Mesenchymal stem cell (in vitro differentiated cells and primary cell): Measurements from ENCODE around the gene CX3CR1.
"Not testable (repeated sequence)": the region's sequence is repeated elsewhere in the genome, so short reads cannot be mapped to it uniquely, and the experiment has no call there.

ENCODE experiments used
- DNase-seq: peaks from one replicate; pipeline ENCODE4 v3.0.0-alpha.2; 2013
- H2AFZ ChIP-seq: one replicate; pipeline ENCODE4 v1.6.1; 2013; ENCODE audit warnings: low read depth, mild to moderate bottlenecking, control low read depth, inconsistent platforms, low read length, moderate library complexity
- H2AK5ac ChIP-seq: 2 replicates; pipeline ENCODE4 v1.6.1; 2013; ENCODE audit warnings: low read length, moderate library complexity, mild to moderate bottlenecking, inconsistent platforms; ENCODE audit not compliant: severe bottlenecking
- H2BK120ac ChIP-seq: one replicate; pipeline ENCODE4 v1.6.1; 2013; ENCODE audit warnings: low read depth, mild to moderate bottlenecking, inconsistent platforms, low read length, moderate library complexity
- H2BK12ac ChIP-seq, 2 experiments: one replicate each; pipeline ENCODE4 v1.6.1; 2013; ENCODE audit warnings: inconsistent platforms in 2 of 2, low read length in 2 of 2, mild to moderate bottlenecking in 2 of 2, moderate library complexity in 2 of 2, control low read depth in 1 of 2
- H2BK15ac ChIP-seq: one replicate; pipeline ENCODE4 v1.6.1; 2013; ENCODE audit warnings: mild to moderate bottlenecking, low read depth, inconsistent platforms; ENCODE audit not compliant: poor library complexity, severe bottlenecking
- H2BK5ac ChIP-seq: 2 replicates; pipeline ENCODE4 v1.6.1; 2013; ENCODE audit warnings: low read depth, mild to moderate bottlenecking, low read length, control low read depth, inconsistent platforms; ENCODE audit not compliant: poor library complexity, severe bottlenecking
- H3K14ac ChIP-seq, 2 experiments: one replicate each; pipeline ENCODE4 v1.6.1; 2013; ENCODE audit warnings: inconsistent platforms in 2 of 2, low read length in 2 of 2, control low read depth in 1 of 2, mild to moderate bottlenecking in 1 of 2, moderate library complexity in 1 of 2
- H3K18ac ChIP-seq, 2 experiments: one replicate each; pipeline ENCODE4 v1.6.1; 2013; ENCODE audit warnings: inconsistent platforms in 2 of 2, low read length in 2 of 2, control low read depth in 1 of 2, low read depth in 1 of 2, mild to moderate bottlenecking in 1 of 2
- H3K23ac ChIP-seq, 2 experiments: one replicate each; pipeline ENCODE4 v1.6.1; 2013; ENCODE audit warnings: inconsistent platforms in 2 of 2, low read length in 2 of 2, mild to moderate bottlenecking in 2 of 2, moderate library complexity in 2 of 2, control low read depth in 1 of 2
- H3K27ac ChIP-seq: 2 replicates; pipeline ENCODE4 v1.5.1; 2013; ENCODE audit warnings: mild to moderate bottlenecking, moderate library complexity, low read length, control low read depth, inconsistent platforms; ENCODE audit not compliant: poor library complexity, severe bottlenecking
- H3K27me3 ChIP-seq, 2 experiments: 2 replicates each; pipeline versions ENCODE4 v1.6.1 to v1.7.0; 2013; ENCODE audit warnings: low read length in 2 of 2, mild to moderate bottlenecking in 2 of 2, moderate library complexity in 2 of 2, control low read depth in 1 of 2, inconsistent platforms in 1 of 2; ENCODE audit not compliant: control insufficient read depth in 1 of 2, insufficient read depth in 1 of 2
- H3K36me3 ChIP-seq, 2 experiments: 2 replicates each; pipeline versions ENCODE4 v1.6.1 to v1.7.0; 2013; ENCODE audit warnings: low read length in 2 of 2, control low read depth in 1 of 2, inconsistent platforms in 1 of 2, low read depth in 1 of 2, mild to moderate bottlenecking in 1 of 2; ENCODE audit not compliant: insufficient read depth in 2 of 2, control insufficient read depth in 1 of 2
- H3K4ac ChIP-seq, 2 experiments: one replicate each; pipeline ENCODE4 v1.6.1; 2013; ENCODE audit warnings: inconsistent platforms in 2 of 2, low read length in 2 of 2, mild to moderate bottlenecking in 2 of 2, moderate library complexity in 2 of 2, control low read depth in 1 of 2, low read depth in 1 of 2
- H3K4me1 ChIP-seq: 2 replicates; pipeline ENCODE4 v1.6.1; 2013; ENCODE audit warnings: low read depth, low read length, control low read depth; ENCODE audit not compliant: control insufficient read depth, insufficient read depth
- H3K4me2 ChIP-seq: 2 replicates; pipeline ENCODE4 v1.6.1; 2013; ENCODE audit warnings: low read length, mild to moderate bottlenecking, inconsistent platforms; ENCODE audit not compliant: poor library complexity, severe bottlenecking
- H3K4me3 ChIP-seq, 2 experiments: 2 replicates each; pipeline versions ENCODE4 v1.5.1 to v1.7.0; 2013; ENCODE audit warnings: low read length in 2 of 2, mild to moderate bottlenecking in 2 of 2, control low read depth in 1 of 2, low read depth in 1 of 2; ENCODE audit not compliant: insufficient read depth in 1 of 2
- H3K79me1 ChIP-seq: replicated peaks from 2 replicates; pipeline ENCODE4 v1.6.1; 2013; ENCODE audit warnings: mild to moderate bottlenecking, control low read depth, low read length, inconsistent platforms; ENCODE audit not compliant: poor library complexity, severe bottlenecking
- H3K9ac ChIP-seq: 2 replicates; pipeline ENCODE4 v1.7.0; 2013; ENCODE audit warnings: mild to moderate bottlenecking, low read length, moderate library complexity
- H3K9me3 ChIP-seq: 2 replicates; pipeline ENCODE4 v1.7.0; 2013; ENCODE audit warnings: mild to moderate bottlenecking, low read length; ENCODE audit not compliant: control insufficient read depth
- H4K8ac ChIP-seq: one replicate; pipeline ENCODE4 v1.6.1; 2013; ENCODE audit warnings: inconsistent platforms, mild to moderate bottlenecking, low read length, moderate library complexity
- H4K91ac ChIP-seq: one replicate; pipeline ENCODE4 v1.6.1; 2013; ENCODE audit warnings: mild to moderate bottlenecking, low read length, inconsistent platforms
- WGBS: methylation state at CpG from one replicate; pipeline ENCODE4 v1.1.7; 2013; ENCODE audit warnings: mixed read lengths; 5-methylcytosine and 5-hydroxymethylcytosine counted together

CX3CR1 gene

DNA sequence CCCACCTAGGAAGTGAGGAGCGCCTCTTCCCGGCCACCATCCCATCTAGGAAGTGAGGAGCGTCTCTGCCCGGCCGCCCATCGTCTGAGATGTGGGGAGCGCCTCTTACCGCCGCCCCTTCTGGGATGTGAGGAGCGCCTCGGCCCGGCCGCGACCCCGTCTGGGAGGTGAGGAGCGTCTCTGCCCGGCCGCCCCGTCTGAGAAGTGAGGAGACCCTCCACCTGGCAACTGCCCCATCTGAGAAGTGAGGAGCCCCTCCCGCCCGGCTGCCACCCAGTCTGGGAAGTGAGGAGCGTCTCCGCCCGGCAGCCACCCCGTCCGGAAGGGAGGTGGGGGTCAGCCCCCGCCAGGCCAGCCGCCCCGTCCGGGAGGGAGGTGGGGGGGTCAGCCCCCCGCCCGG is 52.2 kb downstream of the CX3CR1 start:
- not testable (repeated sequence) for H2BK12ac ChIP-seq, H4K8ac ChIP-seq, H3K79me1 ChIP-seq, H4K91ac ChIP-seq, H3K4me2 ChIP-seq, H3K23ac ChIP-seq, H2AFZ ChIP-seq, H2BK120ac ChIP-seq, H3K36me3 ChIP-seq, H3K9me3 ChIP-seq, H3K4me3 ChIP-seq, H3K18ac ChIP-seq, H2BK5ac ChIP-seq, H3K4ac ChIP-seq, H3K4me1 ChIP-seq, DNase-seq, H3K9ac ChIP-seq, H2AK5ac ChIP-seq, H3K27ac ChIP-seq, H2BK15ac ChIP-seq, H3K14ac ChIP-seq
- WGBS = 96% methylated on average over 8 of the region's 32 CpGs
- peaks cover 21 to 32% of the 10 kb centered on the region in 2 experiments for H3K27me3 ChIP-seq

GRCh38 chr3:39226106-39226741 is 53.6 kb downstream of the CX3CR1 start:
- H3K36me3 ChIP-seq = no peaks in the 10 kb centered on the region
- H4K8ac ChIP-seq = no peak overlapping the region
- no peak overlapping the region for H2BK12ac ChIP-seq
- H2BK5ac ChIP-seq = no peak overlapping the region
- no peak for DNase-seq
- H3K23ac ChIP-seq = no peak overlapping the region
- no peaks in the 10 kb centered on the region for H3K4me1 ChIP-seq
- no peak overlapping the region for H2AK5ac ChIP-seq
- no peaks in the 10 kb centered on the region for H3K79me1 ChIP-seq
- no peak overlapping the region for H2BK120ac ChIP-seq
- H3K9me3 ChIP-seq = peaks cover 5% of the 10 kb centered on the region
- H3K18ac ChIP-seq = no peak overlapping the region
- H3K27ac ChIP-seq = no peak overlapping the region
- H2BK15ac ChIP-seq = no peak overlapping the region
- H3K4me3 ChIP-seq = no peak overlapping the region
- no peak overlapping the region for H3K4ac ChIP-seq
- 92% methylated on average over 2 of the region's 3 CpGs for WGBS
- no peak overlapping the region for H2AFZ ChIP-seq
- no peak overlapping the region for H3K9ac ChIP-seq
- no peak overlapping the region for H3K14ac ChIP-seq
- no peak overlapping the region for H4K91ac ChIP-seq
- no peak overlapping the region for H3K4me2 ChIP-seq
- H3K27me3 ChIP-seq = peaks cover 11 to 18% of the 10 kb centered on the region in 2 experiments

GRCh38 chr3:39224288-39224687 is 55.5 kb downstream of the CX3CR1 start:
- Histone ChIP-seq H3K79me1 (no peaks in the 10 kb centered on the region), H2BK12ac (no peak overlapping the region), H3K18ac (no peak overlapping the region), H3K9me3 (no peaks in the 10 kb centered on the region), H3K9ac (no peak overlapping the region), H2BK120ac (no peak overlapping the region), H3K27ac (no peak overlapping the region), H2AK5ac (no peak overlapping the region), H3K4ac (no peak overlapping the region), H3K23ac (no peak overlapping the region), H4K91ac (no peak overlapping the region), H4K8ac (no peak overlapping the region), H3K14ac (no peak overlapping the region), H2AFZ (no peak overlapping the region), H3K4me2 (no peak overlapping the region), H2BK5ac (no peak overlapping the region), H2BK15ac (no peak overlapping the region), H3K4me1 (no peaks in the 10 kb centered on the region), H3K4me3 (no peak overlapping the region), H3K36me3 (no peaks in the 10 kb centered on the region), H3K27me3 (peaks cover 21 to 30% of the 10 kb centered on the region in 2 experiments)
- DNase-seq = no peak
- 58% methylated on average over 2 of the region's 2 CpGs for WGBS

DNA sequence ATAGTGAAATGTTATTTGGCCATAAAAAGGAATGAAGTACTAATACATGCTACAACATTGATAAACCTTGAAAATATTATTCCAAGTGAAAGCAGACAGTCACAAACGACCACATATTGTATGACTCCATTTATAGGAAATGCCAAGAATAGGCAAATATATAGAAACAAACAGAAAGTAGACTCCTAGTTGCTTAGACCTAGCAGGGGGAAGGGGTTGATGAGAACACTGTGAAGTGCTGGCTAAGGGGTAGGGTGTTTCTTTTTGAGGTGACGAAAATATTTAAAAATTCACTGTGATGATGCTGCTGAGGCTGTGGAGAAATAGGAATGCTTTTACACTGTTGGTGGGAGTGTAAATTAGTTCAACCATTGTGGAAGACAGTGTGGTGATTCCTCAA is 56.9 kb downstream of the CX3CR1 start:
- no peak overlapping the region for H2BK120ac ChIP-seq
- H3K9ac ChIP-seq = no peak overlapping the region
- DNase-seq = no peak
- no peak overlapping the region for H2BK5ac ChIP-seq
- no peaks in the 10 kb centered on the region for H3K4me1 ChIP-seq
- no peak overlapping the region for H4K8ac ChIP-seq
- H3K9me3 ChIP-seq = no peaks in the 10 kb centered on the region
- H3K23ac ChIP-seq = no peak overlapping the region
- H2AK5ac ChIP-seq = no peak overlapping the region
- no peak overlapping the region for H2BK12ac ChIP-seq
- no peak overlapping the region for H4K91ac ChIP-seq
- H3K27ac ChIP-seq = no peak overlapping the region
- H3K18ac ChIP-seq = no peak overlapping the region
- H3K27me3 ChIP-seq = peaks cover 26 to 37% of the 10 kb centered on the region in 2 experiments
- H3K14ac ChIP-seq = no peak overlapping the region
- no peak overlapping the region for H2BK15ac ChIP-seq
- H2AFZ ChIP-seq = no peak overlapping the region
- H3K4me3 ChIP-seq = no peak overlapping the region
- WGBS = no CpG with 5 or more reads among the region's 2 CpGs
- no peak overlapping the region for H3K4ac ChIP-seq
- H3K79me1 ChIP-seq = no peaks in the 10 kb centered on the region
- H3K36me3 ChIP-seq = no peaks in the 10 kb centered on the region
- no peak overlapping the region for H3K4me2 ChIP-seq
